Mesenchymal stem cell (in vitro differentiated cells and primary cell): Measurements from ENCODE around the gene BRAT1. TPM values are rescaled to one million over a fixed set of nuclear protein-coding genes. Genes with fewer than 3 reads are reported as not detected.

Experiments used
- DNase-seq: peaks from one replicate; pipeline ENCODE4 v3.0.0-alpha.2; 2013
- H2AFZ ChIP-seq: one replicate; pipeline ENCODE4 v1.6.1; 2013; ENCODE audit warnings: low read depth, mild to moderate bottlenecking, control low read depth, inconsistent platforms, low read length, moderate library complexity
- H2AK5ac ChIP-seq: 2 replicates; pipeline ENCODE4 v1.6.1; 2013; ENCODE audit warnings: low read length, moderate library complexity, mild to moderate bottlenecking, inconsistent platforms; ENCODE audit not compliant: severe bottlenecking
- H2BK120ac ChIP-seq: one replicate; pipeline ENCODE4 v1.6.1; 2013; ENCODE audit warnings: low read depth, mild to moderate bottlenecking, inconsistent platforms, low read length, moderate library complexity
- H2BK12ac ChIP-seq, 2 experiments: one replicate each; pipeline ENCODE4 v1.6.1; 2013; ENCODE audit warnings: inconsistent platforms in 2 of 2, low read length in 2 of 2, mild to moderate bottlenecking in 2 of 2, moderate library complexity in 2 of 2, control low read depth in 1 of 2
- H2BK15ac ChIP-seq: one replicate; pipeline ENCODE4 v1.6.1; 2013; ENCODE audit warnings: mild to moderate bottlenecking, low read depth, inconsistent platforms; ENCODE audit not compliant: poor library complexity, severe bottlenecking
- H2BK5ac ChIP-seq: 2 replicates; pipeline ENCODE4 v1.6.1; 2013; ENCODE audit warnings: low read depth, mild to moderate bottlenecking, low read length, control low read depth, inconsistent platforms; ENCODE audit not compliant: poor library complexity, severe bottlenecking
- H3K14ac ChIP-seq, 2 experiments: one replicate each; pipeline ENCODE4 v1.6.1; 2013; ENCODE audit warnings: inconsistent platforms in 2 of 2, low read length in 2 of 2, control low read depth in 1 of 2, mild to moderate bottlenecking in 1 of 2, moderate library complexity in 1 of 2
- H3K18ac ChIP-seq, 2 experiments: one replicate each; pipeline ENCODE4 v1.6.1; 2013; ENCODE audit warnings: inconsistent platforms in 2 of 2, low read length in 2 of 2, control low read depth in 1 of 2, low read depth in 1 of 2, mild to moderate bottlenecking in 1 of 2
- H3K23ac ChIP-seq, 2 experiments: one replicate each; pipeline ENCODE4 v1.6.1; 2013; ENCODE audit warnings: inconsistent platforms in 2 of 2, low read length in 2 of 2, mild to moderate bottlenecking in 2 of 2, moderate library complexity in 2 of 2, control low read depth in 1 of 2
- H3K27ac ChIP-seq: 2 replicates; pipeline ENCODE4 v1.5.1; 2013; ENCODE audit warnings: mild to moderate bottlenecking, moderate library complexity, low read length, control low read depth, inconsistent platforms; ENCODE audit not compliant: poor library complexity, severe bottlenecking
- H3K27me3 ChIP-seq, 2 experiments: 2 replicates each; pipeline versions ENCODE4 v1.6.1 to v1.7.0; 2013; ENCODE audit warnings: low read length in 2 of 2, mild to moderate bottlenecking in 2 of 2, moderate library complexity in 2 of 2, control low read depth in 1 of 2, inconsistent platforms in 1 of 2; ENCODE audit not compliant: control insufficient read depth in 1 of 2, insufficient read depth in 1 of 2
- H3K36me3 ChIP-seq, 2 experiments: 2 replicates each; pipeline versions ENCODE4 v1.6.1 to v1.7.0; 2013; ENCODE audit warnings: low read length in 2 of 2, control low read depth in 1 of 2, inconsistent platforms in 1 of 2, low read depth in 1 of 2, mild to moderate bottlenecking in 1 of 2; ENCODE audit not compliant: insufficient read depth in 2 of 2, control insufficient read depth in 1 of 2
- H3K4ac ChIP-seq, 2 experiments: one replicate each; pipeline ENCODE4 v1.6.1; 2013; ENCODE audit warnings: inconsistent platforms in 2 of 2, low read length in 2 of 2, mild to moderate bottlenecking in 2 of 2, moderate library complexity in 2 of 2, control low read depth in 1 of 2, low read depth in 1 of 2
- H3K4me1 ChIP-seq: 2 replicates; pipeline ENCODE4 v1.6.1; 2013; ENCODE audit warnings: low read depth, low read length, control low read depth; ENCODE audit not compliant: control insufficient read depth, insufficient read depth
- H3K4me2 ChIP-seq: 2 replicates; pipeline ENCODE4 v1.6.1; 2013; ENCODE audit warnings: low read length, mild to moderate bottlenecking, inconsistent platforms; ENCODE audit not compliant: poor library complexity, severe bottlenecking
- H3K4me3 ChIP-seq, 2 experiments: 2 replicates each; pipeline versions ENCODE4 v1.5.1 to v1.7.0; 2013; ENCODE audit warnings: low read length in 2 of 2, mild to moderate bottlenecking in 2 of 2, control low read depth in 1 of 2, low read depth in 1 of 2; ENCODE audit not compliant: insufficient read depth in 1 of 2
- H3K79me1 ChIP-seq: replicated peaks from 2 replicates; pipeline ENCODE4 v1.6.1; 2013; ENCODE audit warnings: mild to moderate bottlenecking, control low read depth, low read length, inconsistent platforms; ENCODE audit not compliant: poor library complexity, severe bottlenecking
- H3K9ac ChIP-seq: 2 replicates; pipeline ENCODE4 v1.7.0; 2013; ENCODE audit warnings: mild to moderate bottlenecking, low read length, moderate library complexity
- H3K9me3 ChIP-seq: 2 replicates; pipeline ENCODE4 v1.7.0; 2013; ENCODE audit warnings: mild to moderate bottlenecking, low read length; ENCODE audit not compliant: control insufficient read depth
- H4K8ac ChIP-seq: one replicate; pipeline ENCODE4 v1.6.1; 2013; ENCODE audit warnings: inconsistent platforms, mild to moderate bottlenecking, low read length, moderate library complexity
- H4K91ac ChIP-seq: one replicate; pipeline ENCODE4 v1.6.1; 2013; ENCODE audit warnings: mild to moderate bottlenecking, low read length, inconsistent platforms
- WGBS: methylation state at CpG from one replicate; pipeline ENCODE4 v1.1.7; 2013; ENCODE audit warnings: mixed read lengths; 5-methylcytosine and 5-hydroxymethylcytosine counted together
- polyA plus RNA-seq, 2 experiments: library from polyadenylated mRNA; stranded (reverse); fragments of 200-250 nt; gene quantifications; one replicate each; pipeline ENCODE4 v1.2.3, GENCODE V29; 2013

BRAT1 gene
- 10.5 TPM for polyA plus RNA-seq (2013, experiment 1 of 2)
- polyA plus RNA-seq (2013, experiment 2 of 2) = 10.6 TPM

GRCh38 chr7:2555121-2556052, at the start of gene BRAT1:
TSS of gene BRAT1 (minus strand) at chr7:2555524. CDS start at chr7:2554431, 1,093 bp downstream.
- Histone ChIP-seq H3K4me3 (peak within 1 kb of the TSS; percentile 86 to 89), H4K91ac (peak within 1 kb of the TSS; percentile 100), H2BK5ac (peak within 1 kb of the TSS; percentile 100), H3K23ac (peak within 1 kb of the TSS in 1 of 2 experiments; percentile 94), H2BK15ac (peak within 1 kb of the TSS; percentile 85), H3K27me3 (no peaks in the 10 kb centered on the region), H4K8ac (peak within 1 kb of the TSS; percentile 100), H2AFZ (peak within 1 kb of the TSS; percentile 83), H3K79me1 (peaks cover 19% of the 10 kb centered on the region), H3K14ac (peak within 1 kb of the TSS in 1 of 2 experiments; percentile 78), H3K4me1 (peaks cover 24% of the 10 kb centered on the region), H3K4ac (peak within 1 kb of the TSS; percentile 92 to 98), H3K9me3 (no peaks in the 10 kb centered on the region), H2AK5ac (no peak within 1 kb of the TSS), H3K27ac (peak within 1 kb of the TSS; percentile 99), H2BK120ac (peak within 1 kb of the TSS; percentile 100), H3K18ac (peak within 1 kb of the TSS; percentile 98 to 100), H3K4me2 (peak within 1 kb of the TSS; percentile 95), H3K36me3 (peaks cover 13 to 18% of the 10 kb centered on the region in 2 experiments), H2BK12ac (peak within 1 kb of the TSS; percentile 98 to 99), H3K9ac (peak within 1 kb of the TSS; percentile 100)
- 1% methylated on average over 49 of the region's 79 CpGs for WGBS
- DNase-seq = peak; percentile 95

GRCh38 chr7:2604608-2605174, 49.4 kb upstream of the BRAT1 start:
- no peak overlapping the region for H2BK12ac ChIP-seq
- H3K4me1 ChIP-seq = peaks cover 7% of the 10 kb centered on the region
- no peak overlapping the region for H2BK15ac ChIP-seq
- 96% methylated on average over 29 of the region's 29 CpGs for WGBS
- no peak overlapping the region for H2BK5ac ChIP-seq
- peaks cover 29 to 52% of the 10 kb centered on the region in 2 experiments for H3K36me3 ChIP-seq
- no peak overlapping the region for H3K4me3 ChIP-seq
- no peak overlapping the region for H2BK120ac ChIP-seq
- H3K27ac ChIP-seq = no peak overlapping the region
- no peak overlapping the region for H4K91ac ChIP-seq
- H3K4ac ChIP-seq = no peak overlapping the region
- no peak overlapping the region for H2AFZ ChIP-seq
- H3K27me3 ChIP-seq = no peaks in the 10 kb centered on the region
- no peak overlapping the region for H3K9ac ChIP-seq
- no peak overlapping the region for H4K8ac ChIP-seq
- no peak for DNase-seq
- H2AK5ac ChIP-seq = no peak overlapping the region
- no peak overlapping the region for H3K4me2 ChIP-seq
- no peak overlapping the region for H3K23ac ChIP-seq
- H3K9me3 ChIP-seq = no peaks in the 10 kb centered on the region
- H3K14ac ChIP-seq = no peak overlapping the region
- no peaks in the 10 kb centered on the region for H3K79me1 ChIP-seq
- H3K18ac ChIP-seq = no peak overlapping the region

- H3K9me3 ChIP-seq = no peaks in the 10 kb centered on the region
- H3K4me1 ChIP-seq = peaks cover 7% of the 10 kb centered on the region
- H3K79me1 ChIP-seq = no peaks in the 10 kb centered on the region
- H3K9ac ChIP-seq = no peak overlapping the region
- H3K27ac ChIP-seq = no peak overlapping the region
- peaks cover 40 to 64% of the 10 kb centered on the region in 2 experiments for H3K36me3 ChIP-seq
- no peak overlapping the region for H4K91ac ChIP-seq
- H2BK5ac ChIP-seq = no peak overlapping the region
- no peak overlapping the region for H2AFZ ChIP-seq
- 95% methylated on average over 35 of the region's 35 CpGs for WGBS
- H3K4ac ChIP-seq = no peak overlapping the region
- H4K8ac ChIP-seq = no peak overlapping the region
- no peak overlapping the region for H2BK15ac ChIP-seq
- no peak overlapping the region for H2BK120ac ChIP-seq
- H3K4me2 ChIP-seq = no peak overlapping the region
- no peak for DNase-seq
- no peak overlapping the region for H3K23ac ChIP-seq
- no peak overlapping the region for H2BK12ac ChIP-seq
- no peaks in the 10 kb centered on the region for H3K27me3 ChIP-seq
- no peak overlapping the region for H3K18ac ChIP-seq
- H2AK5ac ChIP-seq = no peak overlapping the region
- peak overlapping the region in 1 of 2 experiments; percentile 63 for H3K14ac ChIP-seq
- no peak overlapping the region for H3K4me3 ChIP-seq
These were observed 48.0 kb upstream of the BRAT1 start for GRCh38 chr7:2603044-2603965.
